ENCODE measurements around the gene ZDHHC17.

GRCh38 chr12:76878899-76879709 is 115.2 kb downstream of the ZDHHC17 start, which contains the start of gene CSRP2:
- TF ChIP-seq CTCF (conservative IDR thresholded peaks at IDR 0.05; ENCODE audit: low read length) = no peak
- TF ChIP-seq EZH2phosphoT487 (IDR thresholded peaks at IDR 0.05; ENCODE audit: borderline replicate concordance) = no peak
